Neutrophil (primary cell): ENCODE measurements around the gene SLC39A6.
"Not testable (repeated sequence)": the region's sequence is repeated elsewhere in the genome, so short reads cannot be mapped to it uniquely, and the experiment has no call there.

Source experiments
- H3K27ac ChIP-seq: fragments of 200-600 bp; sonication (generic); 2 replicates; pipeline ENCODE4 v1.5.1; 2016; ENCODE audit warnings: mild to moderate bottlenecking, moderate library complexity
- H3K27me3 ChIP-seq: fragments of 200-600 bp; sonication (generic); 2 replicates; pipeline ENCODE4 v1.6.0; 2016; ENCODE audit warnings: mild to moderate bottlenecking
- H3K36me3 ChIP-seq: fragments of 200-600 bp; sonication (generic); 2 replicates; pipeline ENCODE4 v1.5.1; 2017
- H3K4me1 ChIP-seq, 2 experiments: fragments of 200-600 bp in 1 of 2; sonication (generic) in 1 of 2; 1 replicate in 1 of 2; 2 replicates in 1 of 2; pipeline versions ENCODE4 v1.5.1 to v1.6.1; 2013 to 2016; ENCODE audit warnings: low read depth in 1 of 2, low read length in 1 of 2, mild to moderate bottlenecking in 1 of 2, moderate library complexity in 1 of 2; ENCODE audit not compliant: control insufficient read depth in 1 of 2, insufficient read depth in 1 of 2
- H3K4me3 ChIP-seq, 2 experiments: fragments of 200-600 bp in 1 of 2; sonication (generic) in 1 of 2; 1 replicate in 1 of 2; 2 replicates in 1 of 2; pipeline ENCODE4 v1.5.1; 2013 to 2016; ENCODE audit warnings: low read depth in 1 of 2, low read length in 1 of 2, mild to moderate bottlenecking in 1 of 2, moderate library complexity in 1 of 2
- H3K9me3 ChIP-seq: fragments of 200-600 bp; sonication (generic); 2 replicates; pipeline ENCODE4 v1.5.1; 2016
- TF ChIP-seq, protein P1 (sequence below): fragments of 200-600 bp; sonication (generic); IDR thresholded peaks from 2 replicates; pipeline ENCODE4 v1.5.1; 2016; ENCODE audit warnings: antibody characterized with exemption

The SLC39A6 gene

DNA sequence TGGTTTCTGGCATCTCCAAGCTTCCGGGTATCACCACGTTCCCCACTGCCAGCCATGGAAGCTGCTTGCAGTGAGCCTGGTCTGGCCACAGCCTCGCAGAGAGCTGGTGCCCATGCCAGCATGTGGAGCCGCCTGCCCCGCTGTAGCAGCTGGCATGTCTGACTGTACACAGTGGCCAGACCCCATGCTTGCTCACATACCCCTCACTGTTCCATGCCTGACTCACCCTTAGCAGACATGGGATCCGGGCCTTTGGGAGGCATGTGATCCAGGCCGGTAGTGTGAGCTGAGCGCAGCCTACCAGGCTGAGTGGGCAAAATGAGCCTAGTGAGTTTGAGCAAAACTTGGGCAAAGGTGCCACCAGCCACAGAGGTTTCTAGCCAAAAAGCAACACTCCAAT, 43.0 kb downstream of the SLC39A6 start:
- Histone ChIP-seq H3K4me1 (no peaks in the 10 kb centered on the region), H3K4me3 (no peak overlapping the region), H3K27me3 (no peaks in the 10 kb centered on the region), H3K9me3 (no peaks in the 10 kb centered on the region), H3K36me3 (no peaks in the 10 kb centered on the region), H3K27ac (no peak overlapping the region)
- TF ChIP-seq, protein P1, sequence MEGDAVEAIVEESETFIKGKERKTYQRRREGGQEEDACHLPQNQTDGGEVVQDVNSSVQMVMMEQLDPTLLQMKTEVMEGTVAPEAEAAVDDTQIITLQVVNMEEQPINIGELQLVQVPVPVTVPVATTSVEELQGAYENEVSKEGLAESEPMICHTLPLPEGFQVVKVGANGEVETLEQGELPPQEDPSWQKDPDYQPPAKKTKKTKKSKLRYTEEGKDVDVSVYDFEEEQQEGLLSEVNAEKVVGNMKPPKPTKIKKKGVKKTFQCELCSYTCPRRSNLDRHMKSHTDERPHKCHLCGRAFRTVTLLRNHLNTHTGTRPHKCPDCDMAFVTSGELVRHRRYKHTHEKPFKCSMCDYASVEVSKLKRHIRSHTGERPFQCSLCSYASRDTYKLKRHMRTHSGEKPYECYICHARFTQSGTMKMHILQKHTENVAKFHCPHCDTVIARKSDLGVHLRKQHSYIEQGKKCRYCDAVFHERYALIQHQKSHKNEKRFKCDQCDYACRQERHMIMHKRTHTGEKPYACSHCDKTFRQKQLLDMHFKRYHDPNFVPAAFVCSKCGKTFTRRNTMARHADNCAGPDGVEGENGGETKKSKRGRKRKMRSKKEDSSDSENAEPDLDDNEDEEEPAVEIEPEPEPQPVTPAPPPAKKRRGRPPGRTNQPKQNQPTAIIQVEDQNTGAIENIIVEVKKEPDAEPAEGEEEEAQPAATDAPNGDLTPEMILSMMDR = no peak

- H3K4me3 ChIP-seq = no peak overlapping the region
These were observed 43.9 kb downstream of the SLC39A6 start for GRCh38 chr18:36085195-36085594.

DNA sequence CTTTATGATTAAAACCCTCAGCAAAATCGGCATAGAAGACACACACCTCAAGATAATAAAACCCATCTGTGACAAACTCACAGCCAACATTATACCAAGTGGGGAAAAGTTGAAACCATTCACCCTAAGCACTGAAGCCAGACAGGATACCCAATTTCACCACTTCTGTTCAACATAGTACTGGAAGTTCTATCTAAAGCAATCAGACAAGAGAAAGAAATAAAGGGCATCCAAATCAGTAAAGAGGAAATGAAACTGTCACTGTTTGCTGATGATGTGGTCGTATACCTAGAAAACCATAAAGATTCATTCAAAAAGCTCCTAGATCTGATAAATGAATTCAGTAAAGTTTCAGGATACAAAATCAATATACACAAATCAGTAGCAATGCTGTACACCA, 45.4 kb downstream of the SLC39A6 start:
- no peak overlapping the region for H3K4me3 ChIP-seq
- TF ChIP-seq, protein P1 = no peak
- H3K9me3 ChIP-seq = no peaks in the 10 kb centered on the region

More at GRCh38 chr18:36085195-36085594, 43.9 kb downstream of the SLC39A6 start:
- Histone ChIP-seq H3K36me3 (no peaks in the 10 kb centered on the region), H3K27ac (no peak overlapping the region), H3K27me3 (no peaks in the 10 kb centered on the region), H3K4me1 (no peaks in the 10 kb centered on the region), H3K9me3 (no peaks in the 10 kb centered on the region)
- TF ChIP-seq, protein P1 = no peak

DNA sequence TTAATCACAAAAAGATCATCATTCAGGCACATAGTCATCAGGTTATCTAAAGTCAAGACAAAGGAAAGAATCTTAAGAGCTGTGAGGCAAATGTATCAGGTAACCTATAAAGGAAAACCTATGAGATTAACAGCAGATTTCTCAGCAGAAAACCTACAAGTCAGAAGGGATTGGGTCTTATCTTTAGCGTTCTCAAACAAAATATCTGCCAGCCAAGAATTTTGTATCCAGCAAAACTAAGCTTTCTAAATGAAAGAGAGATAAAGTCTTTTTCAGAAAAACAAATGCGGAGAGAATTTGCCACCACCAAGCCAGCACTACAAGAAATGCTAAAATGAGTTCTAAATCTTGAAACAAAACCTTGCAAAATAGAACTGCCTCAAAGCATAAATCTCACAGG, 48.0 kb downstream of the SLC39A6 start:
- not testable (repeated sequence) for H3K27ac ChIP-seq, H3K27me3 ChIP-seq, H3K9me3 ChIP-seq, H3K4me3 ChIP-seq, H3K4me1 ChIP-seq, H3K36me3 ChIP-seq

More for the DNA sequence above, 45.4 kb downstream of the SLC39A6 start:
- Histone ChIP-seq H3K4me1 (no peaks in the 10 kb centered on the region), H3K27ac (no peak overlapping the region), H3K27me3 (no peaks in the 10 kb centered on the region), H3K36me3 (no peaks in the 10 kb centered on the region)

DNA sequence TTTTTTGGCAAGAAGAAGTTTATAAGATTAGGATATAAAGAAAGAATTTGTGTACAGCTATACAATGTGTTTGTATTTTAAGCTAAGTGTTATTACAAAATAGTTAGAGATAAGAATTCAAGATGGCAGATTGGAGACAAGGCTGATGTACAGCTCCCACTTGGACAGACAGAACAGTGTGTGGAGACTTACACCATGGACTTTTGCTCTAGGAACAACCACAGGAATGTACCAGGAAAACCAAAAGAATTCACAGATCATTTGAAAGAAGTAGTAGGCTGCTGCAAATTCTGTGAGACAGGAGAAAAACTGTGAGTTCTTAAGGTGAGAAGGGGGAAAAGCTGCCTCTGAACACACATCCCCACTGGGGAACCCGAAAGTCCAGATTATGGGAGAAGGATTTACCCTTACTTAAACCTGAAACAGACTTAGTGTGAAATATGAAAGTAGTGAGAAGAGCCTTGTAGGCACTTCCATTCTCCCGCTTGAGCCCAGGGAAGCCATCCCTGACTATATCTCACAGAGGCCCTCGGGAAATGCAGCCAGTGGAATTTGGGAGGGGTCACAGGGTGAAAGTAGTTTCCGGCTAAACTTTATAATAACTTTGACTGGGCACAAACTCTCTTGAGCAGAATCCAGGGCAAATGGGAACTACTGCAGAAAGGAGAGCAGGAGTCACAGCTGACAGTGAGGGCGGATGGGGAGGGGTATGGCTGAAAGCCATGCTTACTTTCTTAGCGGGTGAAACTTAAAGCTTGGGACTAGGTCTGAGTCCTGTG, 50.2 kb downstream of the SLC39A6 start:
- H3K27me3 ChIP-seq = no peaks in the 10 kb centered on the region
- H3K4me1 ChIP-seq = peaks cover 18 to 23% of the 10 kb centered on the region in 2 experiments
- TF ChIP-seq, protein P1 = no peak
- H3K9me3 ChIP-seq = no peaks in the 10 kb centered on the region
- H3K27ac ChIP-seq = no peak overlapping the region
- no peak overlapping the region for H3K4me3 ChIP-seq
- H3K36me3 ChIP-seq = no peaks in the 10 kb centered on the region

- not testable (repeated sequence) for H3K4me3 ChIP-seq
These were observed 51.4 kb downstream of the SLC39A6 start for GRCh38 chr18:36077764-36078163.

More at GRCh38 chr18:36077764-36078163, 51.4 kb downstream of the SLC39A6 start:
- not testable (repeated sequence) for H3K27ac ChIP-seq, H3K9me3 ChIP-seq, H3K27me3 ChIP-seq, H3K36me3 ChIP-seq
- H3K4me1 ChIP-seq = peaks cover 18 to 23% of the 10 kb centered on the region in 2 experiments
